ENCODE data around the gene SUGCT. TPM values are rescaled to one million over a fixed set of nuclear protein-coding genes. Genes with fewer than 3 reads are reported as not detected.
"Not testable (repeated sequence)": the region's sequence is repeated elsewhere in the genome, so short reads cannot be mapped to it uniquely, and the experiment has no call there.

Gene SUGCT
- polyA plus RNA-seq, 1 donor from 2014 or later: 1.3 TPM

DNA sequence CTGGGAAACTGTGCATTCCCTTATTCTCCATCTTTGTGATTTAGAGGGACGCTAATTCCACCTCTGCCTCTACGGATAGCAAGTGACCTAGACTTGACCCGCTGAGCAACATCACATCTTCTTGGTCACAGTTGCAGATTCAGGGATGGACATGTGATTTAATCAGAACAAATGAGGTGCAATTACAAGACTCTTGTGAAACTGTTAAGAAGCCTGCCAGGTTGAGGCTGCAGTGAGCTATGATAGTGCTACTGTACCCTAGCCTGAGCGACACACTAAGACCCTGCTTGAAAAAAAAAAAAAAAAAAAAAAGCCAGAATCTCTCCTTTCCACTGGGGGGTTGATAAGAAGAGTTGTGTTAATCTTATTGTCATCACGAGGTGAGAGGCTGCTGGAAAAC lies 14.8 kb upstream of the SUGCT start:
- Mint-ChIP-seq H3K27ac (no peak overlapping the region), H3K27me3 (no peaks in the 10 kb centered on the region), H3K4me3 (no peak overlapping the region), H3K4me1 (peaks cover 0 to 3% (median 0%) of the 10 kb centered on the region in 3 donors), H3K36me3 (peaks cover 2% of the 10 kb centered on the region), H3K9me3 (no peaks in the 10 kb centered on the region)

DNA sequence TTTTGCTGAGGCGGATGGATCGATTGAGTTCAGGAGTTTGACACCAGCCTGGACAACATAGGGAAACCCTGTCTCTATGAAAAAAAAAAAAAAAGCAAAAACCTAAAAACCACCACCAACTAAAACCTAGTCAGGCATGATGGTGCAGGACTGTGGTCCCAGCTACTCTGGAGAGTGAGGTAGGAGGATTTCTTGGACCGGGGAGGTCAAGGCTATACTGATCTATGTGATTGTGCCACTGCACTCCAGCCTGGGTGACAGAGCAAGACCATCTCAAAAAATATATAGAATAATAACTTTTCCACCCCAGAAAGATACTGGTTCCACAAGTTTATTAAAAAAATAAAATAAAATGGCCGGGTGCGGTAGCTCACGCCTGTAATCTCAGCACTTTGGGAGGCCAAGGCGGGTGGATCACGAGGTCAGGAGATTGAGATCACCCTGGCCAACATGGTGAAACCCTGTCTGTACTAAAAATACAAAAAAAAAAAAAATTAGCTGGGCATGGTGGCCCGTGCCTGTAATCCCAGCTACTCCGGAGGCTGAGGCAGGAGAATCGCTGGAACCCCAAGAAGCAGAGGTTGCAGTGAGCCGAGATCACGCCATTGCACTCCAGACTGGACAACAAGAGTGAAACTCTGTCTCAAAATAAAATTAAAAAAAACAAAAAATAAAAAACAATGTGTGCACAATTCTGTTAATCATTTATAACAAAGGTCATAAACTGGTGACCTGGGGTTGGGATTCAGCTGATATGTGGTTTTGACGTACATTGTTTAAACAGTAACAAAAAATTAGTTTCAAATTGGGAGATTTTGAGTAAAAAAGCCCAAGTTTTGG lies 12.5 kb upstream of the SUGCT start:
- H3K4me1 Mint-ChIP-seq, H3K36me3 Mint-ChIP-seq, H3K27me3 Mint-ChIP-seq, H3K9me3 Mint-ChIP-seq, H3K27ac Mint-ChIP-seq, H3K4me3 Mint-ChIP-seq: not testable (repeated sequence)

DNA sequence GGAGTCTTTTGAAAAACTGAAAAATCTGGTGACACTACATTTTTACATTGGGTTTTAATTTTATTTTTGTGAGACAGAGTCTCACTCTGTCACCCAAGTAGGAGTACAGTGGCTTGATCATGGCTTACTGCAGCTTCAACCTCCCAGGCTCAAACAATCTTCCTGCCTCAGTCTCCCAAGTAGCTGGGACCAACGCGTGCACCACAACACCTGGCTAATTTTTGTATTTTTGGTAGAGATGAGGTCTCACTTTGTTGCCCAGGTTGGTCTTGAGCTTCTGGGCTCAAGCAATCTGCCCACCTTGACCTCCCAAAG lies 11.9 kb upstream of the SUGCT start:
- Mint-ChIP-seq H3K4me3 (no peak overlapping the region), H3K9me3 (no peaks in the 10 kb centered on the region), H3K4me1 (peaks cover 2 to 3% (median 2%) of the 10 kb centered on the region in 3 donors), H3K27me3 (no peaks in the 10 kb centered on the region), H3K27ac (peak overlapping the region in 1 of 3 donors; percentile 23), H3K36me3 (peaks cover 2% of the 10 kb centered on the region)

DNA sequence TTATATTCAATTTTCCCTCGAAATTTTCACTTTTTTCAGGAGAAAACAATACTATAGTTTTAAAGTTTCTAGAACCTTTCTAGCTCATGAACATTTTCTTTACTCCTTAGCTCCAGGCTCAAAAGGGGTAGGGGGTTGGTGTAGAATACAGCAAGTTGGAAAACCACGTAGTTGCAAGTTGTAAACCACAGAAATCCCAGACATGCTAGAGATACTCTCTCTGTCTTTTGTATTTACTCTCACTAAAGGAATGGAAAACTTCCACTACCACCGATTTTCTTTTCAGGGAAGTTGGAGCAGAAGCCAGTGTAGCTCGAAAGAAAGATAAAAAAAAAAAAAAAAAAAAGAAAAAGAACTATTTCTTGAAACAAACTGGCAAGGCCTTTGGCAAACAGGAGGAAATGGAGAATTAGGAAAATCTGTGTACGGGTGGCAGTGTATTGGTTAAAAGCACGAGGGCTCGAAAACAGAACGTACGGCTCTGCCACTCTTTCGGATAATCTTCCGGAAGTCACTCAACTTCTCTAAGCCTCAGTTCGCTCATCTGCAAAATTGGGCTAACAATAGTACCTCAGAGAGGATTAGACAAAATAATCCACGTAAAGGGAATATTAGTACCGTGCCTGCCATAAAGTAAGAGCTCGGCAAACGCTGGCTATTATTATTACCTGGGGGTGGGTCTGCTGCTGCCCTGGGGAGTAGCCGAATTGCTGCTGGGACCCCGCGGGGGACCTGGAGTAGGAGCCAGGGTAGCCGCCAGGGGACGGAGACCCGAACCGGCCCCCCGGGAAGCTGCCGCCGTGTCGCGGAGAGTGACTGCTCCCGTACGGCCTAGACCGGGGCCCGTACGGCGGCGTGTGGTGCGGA lies 1.0 kb upstream of the SUGCT start:
- Mint-ChIP-seq H3K27me3 (no peaks in the 10 kb centered on the region), H3K9me3 (no peaks in the 10 kb centered on the region), H3K4me1 (peaks cover 22 to 26% (median 23%) of the 10 kb centered on the region in 3 donors), H3K4me3 (peak overlapping the region; percentile 91 to 100 (median 98)), H3K36me3 (peaks cover 2% of the 10 kb centered on the region), H3K27ac (peak overlapping the region; percentile 84 to 99 (median 98))

DNA sequence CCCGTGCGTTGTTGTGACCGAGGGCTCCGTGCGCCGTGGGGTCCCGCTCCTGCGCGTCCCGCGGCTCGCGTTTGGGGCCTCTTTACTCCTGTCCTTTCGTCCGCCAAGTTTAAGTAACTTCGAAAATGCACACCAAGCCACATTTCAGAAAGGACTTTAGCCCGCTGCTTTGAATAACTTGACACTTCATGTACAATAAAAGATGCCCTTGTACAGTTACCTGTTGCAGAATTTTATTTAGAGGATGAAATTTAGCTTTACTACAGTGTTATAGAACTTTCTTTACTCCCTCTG lies 459 bp downstream of the SUGCT start:
- Mint-ChIP-seq H3K4me3 (peak overlapping the region; percentile 66 to 100 (median 92)), H3K9me3 (peaks cover 0 to 2% (median 0%) of the 10 kb centered on the region in 3 donors), H3K4me1 (peaks cover 18 to 20% (median 18%) of the 10 kb centered on the region in 3 donors), H3K27me3 (peaks cover 2% of the 10 kb centered on the region), H3K36me3 (no peaks in the 10 kb centered on the region), H3K27ac (peak overlapping the region; percentile 46 to 99 (median 84))

DNA sequence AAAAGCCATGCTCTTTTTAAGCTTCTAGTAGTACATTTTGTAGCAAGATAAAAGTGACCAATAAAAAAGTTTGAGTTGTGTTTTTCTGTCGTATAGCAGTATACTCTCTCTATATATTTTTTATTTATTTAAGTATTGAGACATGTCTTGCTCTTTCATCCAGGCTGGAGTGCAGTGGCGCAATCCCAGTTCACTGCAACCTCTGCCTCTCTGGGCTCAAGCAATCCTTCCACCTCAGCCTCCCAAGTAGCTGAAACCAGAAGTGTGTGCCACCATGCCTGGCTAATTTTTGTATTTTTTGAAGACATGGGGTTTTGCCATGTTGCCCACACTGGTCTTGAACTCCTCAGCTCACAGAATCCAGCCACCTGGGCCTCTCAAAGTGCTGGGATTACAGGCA lies 2.8 kb downstream of the SUGCT start:
- Mint-ChIP-seq H3K36me3 (peaks cover 2% of the 10 kb centered on the region), H3K4me1 (peaks cover 7 to 11% (median 10%) of the 10 kb centered on the region in 3 donors), H3K4me3 (peak overlapping the region in 1 of 4 donors; percentile 81), H3K27me3 (peaks cover 6% of the 10 kb centered on the region), H3K27ac (no peak overlapping the region), H3K9me3 (peaks cover 0 to 2% (median 0%) of the 10 kb centered on the region in 3 donors)

DNA sequence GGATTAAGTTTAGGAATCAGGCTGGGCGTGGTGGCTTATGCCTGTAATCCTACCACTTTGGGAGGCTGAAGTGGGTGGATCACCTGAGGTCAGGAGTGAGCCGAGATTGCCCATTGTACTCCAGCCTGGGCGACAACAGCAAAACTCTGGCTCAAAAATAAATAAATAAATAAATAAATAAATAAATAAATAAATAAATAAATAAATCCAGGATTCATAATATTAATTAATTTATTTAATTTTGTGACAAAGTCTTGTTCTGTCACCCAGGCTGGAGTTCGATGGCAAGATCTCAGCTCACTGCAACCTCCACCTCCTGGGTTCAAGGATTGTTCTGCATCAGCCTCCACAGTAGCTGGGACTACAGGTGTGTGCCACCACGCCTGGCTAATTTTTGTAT lies 4.2 kb downstream of the SUGCT start:
- Mint-ChIP-seq H3K27me3 (peaks cover 6% of the 10 kb centered on the region), H3K27ac (no peak overlapping the region), H3K4me3 (no peak overlapping the region), H3K9me3 (peaks cover 0 to 4% (median 0%) of the 10 kb centered on the region in 3 donors), H3K4me1 (peaks cover under 1 to 3% (median 1%) of the 10 kb centered on the region in 3 donors), H3K36me3 (peaks cover 2% of the 10 kb centered on the region)

DNA sequence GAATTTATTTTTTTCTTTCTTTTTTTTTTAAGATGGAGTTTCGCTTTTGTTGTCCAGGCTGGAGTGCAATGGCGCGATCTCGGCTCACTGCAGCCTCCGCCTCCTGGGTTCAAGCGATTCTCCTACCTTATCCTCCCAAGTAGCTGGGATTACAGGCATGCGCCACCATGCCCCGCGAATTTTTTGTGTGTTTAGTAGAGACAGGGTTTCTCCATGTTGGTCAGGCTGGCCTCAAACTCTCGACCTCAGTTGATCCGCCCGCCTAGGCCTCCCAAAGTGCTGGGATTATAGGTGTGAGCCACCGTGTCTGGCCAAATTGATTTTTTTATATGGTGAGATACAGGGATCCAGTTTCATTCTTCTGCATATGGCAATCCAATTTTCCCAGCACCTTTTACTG lies 5.1 kb downstream of the SUGCT start:
- not testable (repeated sequence) for H3K9me3 Mint-ChIP-seq, H3K27me3 Mint-ChIP-seq, H3K36me3 Mint-ChIP-seq, H3K4me1 Mint-ChIP-seq
- Mint-ChIP-seq H3K27ac (peak overlapping the region in 1 of 3 donors; percentile 45), H3K4me3 (peak overlapping the region in 1 of 4 donors; percentile 23)

DNA sequence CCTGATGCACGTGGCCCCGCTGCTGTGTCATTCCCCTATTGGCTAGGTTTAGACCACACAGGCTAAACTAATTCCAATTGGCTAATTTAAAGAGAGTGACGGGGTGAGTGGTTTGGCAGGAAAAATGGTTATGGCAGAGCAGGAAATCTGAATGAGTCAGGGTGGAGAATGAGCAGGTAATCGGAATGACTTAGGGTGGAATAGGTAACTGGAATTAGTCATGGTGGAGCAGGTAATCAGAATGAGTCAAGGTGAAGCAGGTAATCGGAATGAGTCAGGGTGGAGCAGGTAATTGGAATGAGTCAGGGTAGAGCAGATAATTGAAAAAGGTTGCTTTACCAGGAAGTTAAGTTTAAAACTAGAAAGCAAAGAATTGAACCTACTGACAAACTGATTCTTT lies 7.1 kb downstream of the SUGCT start:
- not testable (repeated sequence) for H3K4me1 Mint-ChIP-seq, H3K9me3 Mint-ChIP-seq, H3K27me3 Mint-ChIP-seq, H3K4me3 Mint-ChIP-seq, H3K36me3 Mint-ChIP-seq, H3K27ac Mint-ChIP-seq

DNA sequence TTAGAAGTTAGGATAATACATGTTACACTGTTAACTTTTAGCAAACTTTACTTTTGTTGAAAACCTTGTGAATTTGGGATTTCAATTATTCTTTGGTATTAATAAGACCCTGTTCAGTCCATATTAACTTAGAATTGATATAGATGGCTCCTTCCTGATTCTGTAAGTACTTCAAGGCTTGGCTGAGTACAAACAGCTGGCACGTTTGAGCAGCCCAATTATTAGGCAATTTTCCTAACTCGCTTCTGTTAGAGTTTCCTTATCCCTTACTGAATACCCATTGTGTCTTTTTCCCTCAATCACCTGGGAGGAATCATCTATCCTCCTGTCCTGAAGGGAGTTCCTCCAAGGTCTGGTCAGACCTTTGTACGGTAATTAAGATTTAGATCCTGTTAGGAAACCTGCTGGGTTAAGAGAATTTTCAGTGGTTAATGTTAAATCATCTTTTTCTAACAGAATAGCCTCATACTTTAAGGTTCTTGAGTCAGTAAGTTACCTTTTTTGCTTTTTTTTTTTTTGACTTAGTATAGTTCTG lies 10.9 kb downstream of the SUGCT start:
- not testable (repeated sequence) for H3K9me3 Mint-ChIP-seq, H3K27ac Mint-ChIP-seq, H3K36me3 Mint-ChIP-seq, H3K4me3 Mint-ChIP-seq, H3K4me1 Mint-ChIP-seq
- peaks cover 11% of the 10 kb centered on the region for H3K27me3 Mint-ChIP-seq

DNA sequence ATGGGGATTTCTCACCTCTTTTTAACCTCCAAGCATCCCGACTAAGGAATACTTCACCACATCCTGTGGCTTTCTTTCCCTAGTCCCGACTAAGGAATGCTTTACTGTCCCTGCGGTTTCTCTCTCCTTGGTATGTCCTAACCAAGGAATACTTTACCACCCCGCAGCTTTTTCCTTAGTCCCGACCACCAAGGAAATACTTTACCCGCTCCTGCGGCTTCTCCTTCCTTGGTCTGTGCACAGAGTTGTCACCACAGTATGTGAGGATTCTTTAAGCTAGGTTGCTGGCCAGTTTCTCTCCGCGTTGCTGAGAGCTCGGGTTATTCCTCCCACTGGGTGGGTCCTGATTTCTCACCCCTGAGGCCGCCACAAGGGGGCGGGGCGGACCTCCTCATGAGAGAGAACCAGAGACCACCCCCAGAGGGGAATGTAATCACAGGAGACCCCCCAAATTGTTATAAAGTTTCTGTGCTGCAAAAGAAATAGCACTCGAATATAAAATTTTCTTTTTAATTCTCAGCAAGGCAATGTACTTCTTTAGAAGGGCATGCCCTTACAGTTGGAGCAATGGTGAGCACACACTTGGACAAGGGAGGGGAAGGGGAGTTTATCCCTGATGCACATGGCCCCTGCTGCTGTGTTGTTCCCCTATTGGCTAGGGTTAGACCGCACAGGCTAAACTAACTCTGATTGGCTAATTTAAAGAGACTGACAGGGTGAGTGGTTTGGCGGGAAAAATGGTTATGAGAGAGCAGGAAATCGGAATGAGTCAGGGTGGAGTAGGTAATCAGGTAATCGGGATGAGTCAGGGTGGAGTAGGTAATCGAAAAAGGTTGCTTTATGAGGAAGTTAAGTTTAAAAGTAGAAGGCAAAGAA lies 12.8 kb downstream of the SUGCT start:
- H3K27ac Mint-ChIP-seq: no peak overlapping the region
- H3K9me3 Mint-ChIP-seq: peaks cover 0 to 3% (median 0%) of the 10 kb centered on the region in 3 donors

DNA sequence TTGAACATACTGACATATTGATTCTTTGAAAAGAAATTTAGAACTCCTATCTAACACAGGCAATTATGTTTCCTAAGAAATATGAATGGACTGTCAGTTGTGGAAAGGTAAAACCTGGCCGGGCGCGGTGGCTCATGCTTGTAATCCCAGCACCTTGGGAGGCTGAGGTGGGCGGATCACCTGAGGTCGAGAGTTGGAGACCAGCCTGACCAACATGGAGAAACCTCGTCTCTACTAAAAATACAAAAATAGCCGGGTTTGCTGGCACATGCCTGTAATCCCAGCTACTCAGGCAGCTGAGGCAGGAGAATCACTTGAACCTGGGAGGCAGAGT lies 13.4 kb downstream of the SUGCT start:
- H3K9me3 Mint-ChIP-seq, H3K27ac Mint-ChIP-seq, H3K36me3 Mint-ChIP-seq, H3K4me1 Mint-ChIP-seq, H3K4me3 Mint-ChIP-seq: not testable (repeated sequence)
- H3K27me3 Mint-ChIP-seq: peaks cover 13% of the 10 kb centered on the region

More for the DNA sequence above, 12.8 kb downstream of the SUGCT start:
- H3K4me1 Mint-ChIP-seq: no peaks in the 10 kb centered on the region
- H3K27me3 Mint-ChIP-seq: peaks cover 9% of the 10 kb centered on the region
- no peak overlapping the region for H3K4me3 Mint-ChIP-seq
- H3K36me3 Mint-ChIP-seq: no peaks in the 10 kb centered on the region

DNA sequence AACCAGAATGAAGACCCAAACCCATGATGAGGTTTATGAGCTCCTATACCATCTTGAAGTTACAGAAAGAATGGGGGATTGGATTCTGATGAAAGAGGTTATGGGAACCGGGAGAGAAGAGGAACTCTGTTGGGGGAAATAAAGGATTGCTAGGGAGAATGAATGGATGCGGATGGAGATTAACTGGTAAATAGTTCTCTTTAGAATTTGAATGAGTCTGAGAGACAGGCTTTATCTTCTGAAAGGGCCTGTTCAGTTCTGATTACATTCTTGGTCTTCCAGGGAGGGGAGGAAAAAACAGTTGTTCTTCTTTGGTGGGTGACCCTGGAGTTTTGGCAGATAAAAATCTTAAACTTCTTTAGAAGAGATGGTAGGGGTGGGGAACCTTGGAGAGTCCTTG lies 13.9 kb downstream of the SUGCT start:
- H3K27ac Mint-ChIP-seq: no peak overlapping the region

DNA sequence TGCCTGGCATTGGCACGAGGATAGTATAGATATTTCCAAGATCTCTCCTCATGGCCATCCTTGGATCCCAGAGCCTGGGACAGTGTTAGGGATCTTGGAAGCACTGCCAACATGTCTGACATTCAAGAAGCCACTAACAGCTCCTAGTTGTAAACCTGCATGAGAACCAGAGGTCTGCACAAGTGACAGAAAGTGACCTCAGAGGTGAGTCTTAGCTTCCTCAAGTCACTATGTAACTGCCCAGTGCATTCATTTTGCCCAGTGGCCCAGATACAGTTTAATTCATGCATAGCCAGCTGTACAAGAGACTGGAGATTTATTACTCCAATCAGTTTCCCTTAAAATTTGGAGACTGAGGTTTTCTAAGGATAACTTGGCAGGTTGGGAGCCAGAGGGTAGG lies 16.7 kb downstream of the SUGCT start:
- no peaks in the 10 kb centered on the region for H3K36me3 Mint-ChIP-seq
- H3K4me3 Mint-ChIP-seq: no peak overlapping the region
- H3K4me1 Mint-ChIP-seq: no peaks in the 10 kb centered on the region
- no peak overlapping the region for H3K27ac Mint-ChIP-seq
- H3K27me3 Mint-ChIP-seq: peaks cover 13% of the 10 kb centered on the region
- H3K9me3 Mint-ChIP-seq: no peaks in the 10 kb centered on the region

More for the DNA sequence above, 13.9 kb downstream of the SUGCT start:
- H3K4me3 Mint-ChIP-seq: no peak overlapping the region
- H3K36me3 Mint-ChIP-seq: no peaks in the 10 kb centered on the region
- H3K4me1 Mint-ChIP-seq: no peaks in the 10 kb centered on the region
- peaks cover 13% of the 10 kb centered on the region for H3K27me3 Mint-ChIP-seq
- no peaks in the 10 kb centered on the region for H3K9me3 Mint-ChIP-seq

DNA sequence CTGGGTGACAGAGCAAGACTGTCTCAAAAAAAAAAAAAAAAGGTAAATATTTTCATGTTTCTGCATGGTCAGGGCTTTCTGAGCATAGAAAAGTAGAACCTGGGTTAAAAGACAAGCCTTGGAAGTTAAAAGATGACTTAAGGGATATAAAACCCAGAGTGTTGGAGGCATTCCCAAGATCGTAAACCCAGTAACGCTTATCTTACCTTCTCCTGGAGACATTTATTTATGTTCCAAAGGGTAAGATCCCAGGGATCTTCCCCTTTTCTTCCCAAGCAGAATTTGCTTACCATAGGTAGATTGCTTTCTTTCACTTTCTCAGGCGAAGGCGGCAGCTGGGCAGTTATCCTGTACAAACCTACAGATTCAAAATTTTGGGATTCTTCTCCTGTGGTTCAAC lies 22.2 kb downstream of the SUGCT start:
- no peak overlapping the region for H3K4me3 Mint-ChIP-seq

More for the DNA sequence above, 22.2 kb downstream of the SUGCT start:
- Mint-ChIP-seq H3K4me1 (no peaks in the 10 kb centered on the region), H3K27ac (no peak overlapping the region), H3K27me3 (peaks cover 4% of the 10 kb centered on the region), H3K36me3 (no peaks in the 10 kb centered on the region), H3K9me3 (no peaks in the 10 kb centered on the region)
